ENCODE measurements around the gene NF1. TPM values are rescaled to one million over a fixed set of nuclear protein-coding genes. Genes with fewer than 3 reads are reported as not detected.
A peak's percentile ranks its signal among the peaks of the same experiment; 100 is the strongest.
"Not testable (repeated sequence)": the region's sequence is repeated elsewhere in the genome, so short reads cannot be mapped to it uniquely, and the experiment has no call there.

The NF1 gene
- polyA plus RNA-seq, 2 of the 4 experiments (the other 2 are of a cell fraction): 15.9 to 73.2 TPM

DNA sequence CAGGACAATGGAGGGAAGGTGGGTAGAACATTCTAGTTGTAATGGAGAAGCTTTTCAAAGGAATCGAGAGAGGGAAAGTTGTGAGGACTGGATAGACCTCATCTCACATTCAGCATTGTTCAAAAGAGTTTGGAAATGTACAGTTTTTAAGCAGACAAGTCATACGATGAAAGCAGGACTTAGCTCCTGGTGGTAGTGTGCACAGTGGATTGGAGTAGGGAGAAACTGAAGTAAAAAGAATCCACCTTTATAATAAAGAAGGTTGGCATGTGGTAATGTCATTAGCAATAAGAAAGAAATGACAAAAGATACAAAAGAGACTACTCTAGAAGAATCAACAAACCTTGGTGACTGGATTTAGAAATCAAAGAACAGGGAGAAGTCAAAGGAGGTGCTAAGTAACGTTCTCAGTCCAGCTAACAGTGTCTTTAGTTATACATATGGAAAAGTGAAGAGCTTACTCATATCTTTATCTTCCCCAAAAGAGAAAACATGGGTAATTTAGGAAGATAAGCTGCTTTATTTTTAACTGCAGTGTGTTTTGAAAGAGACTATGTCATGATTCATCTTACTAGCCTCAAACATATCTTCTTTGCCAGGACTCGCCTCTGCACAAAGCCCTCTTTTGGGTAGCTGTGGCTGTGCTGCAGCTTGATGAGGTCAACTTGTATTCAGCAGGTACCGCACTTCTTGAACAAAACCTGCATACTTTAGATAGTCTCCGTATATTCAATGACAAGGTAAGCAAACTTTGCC is 245.3 kb downstream of the NF1 start:
- H3K4me1 ChIP-seq: no peaks in the 10 kb centered on the region
- 87% methylated on average over 6 of the region's 6 CpGs for WGBS (ENCODE audit: missing lambda C conversion rate)
- H3K9me3 ChIP-seq: no peaks in the 10 kb centered on the region
- ChIA-PET POLR2A (no interaction called here), CTCF (interaction anchor here (0.6 to 1.5 kb wide), 7 partner anchors 33 to 1000 kb away, joined by 3 read pairs; no protein-coding TSS in a partner anchor)
- H3K4me3 ChIP-seq: no peak overlapping the region
- DNase-seq (ENCODE audit: low read depth in 1 of 2, low spot score in 1 of 2): no peak
- 0 out of 2 replicates have a peak, but pooled peaks have one; percentile 18 for TF ChIP-seq PHF8 (IDR thresholded peaks at IDR 0.05; ENCODE audit: borderline replicate concordance, low read depth)
- no peak for TF ChIP-seq CHD2 (IDR thresholded peaks at IDR 0.05; ENCODE audit: low read length, partially characterized antibody)
- peak; percentile 88 for FAIRE-seq
- H3K4me2 ChIP-seq: no peak overlapping the region
- H3K27ac ChIP-seq: no peak overlapping the region
- ATAC-seq: no peak; a peak in 1 of 6 replicates

DNA sequence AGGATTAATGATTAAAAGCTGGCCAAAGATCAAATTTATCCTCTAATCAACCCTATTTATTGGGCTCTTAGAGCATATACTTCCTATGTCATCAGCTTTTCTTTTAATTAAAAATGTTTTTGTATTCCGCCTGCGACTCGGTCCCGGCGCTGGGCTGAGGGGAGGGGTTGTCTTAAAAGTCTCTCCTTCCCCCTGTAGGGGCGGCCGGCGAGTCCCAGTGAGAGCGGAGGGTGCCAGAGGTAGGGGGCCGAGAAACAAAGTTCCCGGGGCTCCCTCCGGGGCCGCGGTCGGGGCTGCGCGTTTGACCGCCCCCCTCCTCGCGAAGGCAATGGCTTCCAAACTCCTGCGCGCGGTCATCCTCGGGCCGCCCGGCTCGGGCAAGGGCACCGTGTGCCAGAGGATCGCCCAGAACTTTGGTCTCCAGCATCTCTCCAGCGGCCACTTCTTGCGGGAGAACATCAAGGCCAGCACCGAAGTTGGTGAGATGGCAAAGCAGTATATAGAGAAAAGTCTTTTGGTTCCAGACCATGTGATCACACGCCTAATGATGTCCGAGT is 250.5 kb downstream of the NF1 start:
- H3K4me2 ChIP-seq; FAIRE-seq; POLR2A ChIA-PET; CTCF ChIA-PET; H3K9me3 ChIP-seq; H3K27ac ChIP-seq; H3K4me1 ChIP-seq; H3K4me3 ChIP-seq; DNase-seq (ENCODE audit: low read depth in 1 of 2, low spot score in 1 of 2): not testable (repeated sequence)
- WGBS (ENCODE audit: missing lambda C conversion rate): 89% methylated on average over 16 of the region's 34 CpGs
- ATAC-seq: peak in 1 of 2 experiments; percentile 77; a peak in 5 of 6 replicates

- Histone ChIP-seq H3K4me2 (no peak overlapping the region), H3K4me3 (no peak overlapping the region), H3K9me3 (no peaks in the 10 kb centered on the region), H3K4me1 (no peaks in the 10 kb centered on the region), H3K27ac (no peak overlapping the region)
- DNase-seq (ENCODE audit: low read depth in 1 of 2, low spot score in 1 of 2): no peak
- no peak for FAIRE-seq
- ATAC-seq: no peak
- CTCF ChIA-PET: no interaction called here
- no peak for TF ChIP-seq GATA3 (IDR thresholded peaks at IDR 0.05; ENCODE audit: borderline replicate concordance)
- no peak for TF ChIP-seq NR3C1 (IDR thresholded peaks at IDR 0.05)
- no peak for TF ChIP-seq CHD2 (IDR thresholded peaks at IDR 0.05; ENCODE audit: low read length, partially characterized antibody)
- no peak for TF ChIP-seq NPAS2 (CRISPR knock-in tag; IDR thresholded peaks at IDR 0.05; ENCODE audit: borderline replicate concordance)
- TF ChIP-seq SREBF2 (IDR thresholded peaks at IDR 0.05): no peak
- TF ChIP-seq, protein P1, sequence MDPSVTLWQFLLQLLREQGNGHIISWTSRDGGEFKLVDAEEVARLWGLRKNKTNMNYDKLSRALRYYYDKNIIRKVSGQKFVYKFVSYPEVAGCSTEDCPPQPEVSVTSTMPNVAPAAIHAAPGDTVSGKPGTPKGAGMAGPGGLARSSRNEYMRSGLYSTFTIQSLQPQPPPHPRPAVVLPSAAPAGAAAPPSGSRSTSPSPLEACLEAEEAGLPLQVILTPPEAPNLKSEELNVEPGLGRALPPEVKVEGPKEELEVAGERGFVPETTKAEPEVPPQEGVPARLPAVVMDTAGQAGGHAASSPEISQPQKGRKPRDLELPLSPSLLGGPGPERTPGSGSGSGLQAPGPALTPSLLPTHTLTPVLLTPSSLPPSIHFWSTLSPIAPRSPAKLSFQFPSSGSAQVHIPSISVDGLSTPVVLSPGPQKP (IDR thresholded peaks at IDR 0.05; ENCODE audit: low read depth, low read length): no peak
- no peak for TF ChIP-seq RCOR1 (IDR thresholded peaks at IDR 0.05; ENCODE audit: low read depth, low read length)
- TF ChIP-seq JUNB (IDR thresholded peaks at IDR 0.05): no peak
- TF ChIP-seq CHD4 (IDR thresholded peaks at IDR 0.05; ENCODE audit: borderline replicate concordance): no peak
- POLR2A ChIA-PET: no interaction called here
These were observed 254.7 kb downstream of the NF1 start for GRCh38 chr17:31349454-31349853.

DNA sequence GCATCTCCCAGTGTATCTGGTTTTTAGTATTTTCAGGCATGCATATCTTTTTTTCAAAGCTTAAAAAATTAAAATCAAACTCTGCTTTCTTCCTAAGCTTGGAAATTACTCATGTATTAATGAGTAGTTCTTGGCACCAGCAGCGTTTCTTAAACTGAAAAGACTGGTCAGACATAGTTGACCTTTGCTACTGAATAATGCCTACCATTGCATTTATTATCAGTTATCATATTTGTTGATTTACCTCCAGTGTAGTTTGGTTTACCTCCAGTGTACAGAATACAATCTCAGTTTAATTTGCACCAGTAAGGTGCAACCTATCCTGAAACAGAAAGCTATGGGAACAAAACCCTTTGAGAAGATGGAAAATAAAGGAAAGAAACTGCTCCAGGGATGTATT is 261.2 kb downstream of the NF1 start:
- Histone ChIP-seq H3K4me3 (no peak overlapping the region), H3K4me1 (peaks cover 10% of the 10 kb centered on the region; the same call in 2 of the 3 replicates), H3K9me3 (no peaks in the 10 kb centered on the region), H3K4me2 (no peak overlapping the region), H3K27ac (no peak overlapping the region)
- ChIA-PET POLR2A (no interaction called here), CTCF (interaction anchor here (0.8 to 1.6 kb wide), 4 partner anchors 8 to 487 kb away, joined by 3 to 5 read pairs (median 4); no protein-coding TSS in a partner anchor)
- no peak for TF ChIP-seq EHF (CRISPR knock-in tag; IDR thresholded peaks at IDR 0.05)
- no peak for TF ChIP-seq CHD4 (IDR thresholded peaks at IDR 0.05; ENCODE audit: borderline replicate concordance)
- TF ChIP-seq, protein P2, sequence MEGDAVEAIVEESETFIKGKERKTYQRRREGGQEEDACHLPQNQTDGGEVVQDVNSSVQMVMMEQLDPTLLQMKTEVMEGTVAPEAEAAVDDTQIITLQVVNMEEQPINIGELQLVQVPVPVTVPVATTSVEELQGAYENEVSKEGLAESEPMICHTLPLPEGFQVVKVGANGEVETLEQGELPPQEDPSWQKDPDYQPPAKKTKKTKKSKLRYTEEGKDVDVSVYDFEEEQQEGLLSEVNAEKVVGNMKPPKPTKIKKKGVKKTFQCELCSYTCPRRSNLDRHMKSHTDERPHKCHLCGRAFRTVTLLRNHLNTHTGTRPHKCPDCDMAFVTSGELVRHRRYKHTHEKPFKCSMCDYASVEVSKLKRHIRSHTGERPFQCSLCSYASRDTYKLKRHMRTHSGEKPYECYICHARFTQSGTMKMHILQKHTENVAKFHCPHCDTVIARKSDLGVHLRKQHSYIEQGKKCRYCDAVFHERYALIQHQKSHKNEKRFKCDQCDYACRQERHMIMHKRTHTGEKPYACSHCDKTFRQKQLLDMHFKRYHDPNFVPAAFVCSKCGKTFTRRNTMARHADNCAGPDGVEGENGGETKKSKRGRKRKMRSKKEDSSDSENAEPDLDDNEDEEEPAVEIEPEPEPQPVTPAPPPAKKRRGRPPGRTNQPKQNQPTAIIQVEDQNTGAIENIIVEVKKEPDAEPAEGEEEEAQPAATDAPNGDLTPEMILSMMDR (IDR thresholded peaks at IDR 0.05): no peak
- TF ChIP-seq MAFK (IDR thresholded peaks at IDR 0.05; ENCODE audit: partially characterized antibody): peak; percentile 64
- DNase-seq (ENCODE audit: low read depth in 1 of 2, low spot score in 1 of 2): no peak
- FAIRE-seq: peak; percentile 46
- 83% methylated on average over 1 of the region's 1 CpG for WGBS (ENCODE audit: missing lambda C conversion rate)
- no peak for ATAC-seq
